UCSD-AML1 (cell line): Measurements from ENCODE around the gene ARF3.

Experiments used
- DNase-seq: peaks from one replicate; lab custom pipeline; 2025; ENCODE audit not compliant: unreplicated experiment; lab: John Stamatoyannopoulos, UW

ARF3 gene

DNA sequence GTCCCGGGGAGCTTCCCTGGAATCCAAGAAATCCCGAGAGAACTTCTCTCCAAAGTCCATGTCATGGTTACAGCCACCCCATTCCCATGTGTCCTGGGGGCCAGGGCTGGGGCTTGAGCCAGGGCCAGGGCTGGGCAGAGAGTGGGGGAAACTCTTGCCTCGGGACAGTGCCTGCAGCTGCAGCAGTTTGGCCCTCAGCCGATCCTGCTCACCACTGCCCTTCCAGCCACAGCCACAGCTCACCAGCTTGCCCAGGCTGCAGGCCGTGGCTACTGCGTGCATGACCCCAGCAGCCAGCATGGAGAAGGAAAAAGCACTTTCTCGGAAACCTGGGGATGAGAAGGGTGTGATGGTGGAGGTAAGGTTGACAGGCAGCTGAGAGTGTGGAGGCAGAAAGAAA lies 10.7 kb upstream of the ARF3 start:
- DNase-seq, result no peak

DNA sequence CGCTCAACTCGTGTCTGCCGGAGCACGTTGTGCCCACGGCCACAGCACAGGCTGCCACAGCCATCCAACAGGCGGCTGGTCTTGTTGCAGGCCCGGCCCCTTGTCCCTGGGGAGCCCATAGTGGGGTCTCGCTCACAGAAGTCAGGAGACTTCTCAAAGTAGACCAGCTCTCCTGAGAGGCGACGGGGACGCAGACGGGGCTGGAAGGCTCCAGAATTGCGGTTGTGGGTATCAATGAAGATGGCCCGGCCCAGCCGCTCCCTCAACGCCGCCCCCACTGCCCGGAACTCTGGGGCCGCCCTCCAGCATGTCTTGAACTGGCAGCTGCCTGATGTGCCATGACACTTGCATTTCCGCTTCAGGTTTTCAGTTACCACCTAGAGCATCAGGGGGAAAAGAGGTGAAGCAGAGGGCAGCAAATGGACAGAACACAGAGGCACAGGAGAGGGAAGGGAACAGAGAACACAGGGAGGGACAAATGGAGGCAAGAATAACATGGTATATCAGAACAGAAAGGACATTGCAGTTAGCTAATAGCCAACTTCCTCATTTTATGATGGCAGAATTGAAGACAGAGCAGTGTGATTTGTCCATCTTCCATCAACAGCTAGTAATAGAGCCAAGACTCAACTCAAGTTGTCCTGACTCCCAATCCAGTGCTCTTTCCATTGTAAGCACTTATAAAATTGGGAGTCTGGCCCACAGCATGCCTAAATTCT lies 9.0 kb upstream of the ARF3 start:
- no peak for DNase-seq

DNA sequence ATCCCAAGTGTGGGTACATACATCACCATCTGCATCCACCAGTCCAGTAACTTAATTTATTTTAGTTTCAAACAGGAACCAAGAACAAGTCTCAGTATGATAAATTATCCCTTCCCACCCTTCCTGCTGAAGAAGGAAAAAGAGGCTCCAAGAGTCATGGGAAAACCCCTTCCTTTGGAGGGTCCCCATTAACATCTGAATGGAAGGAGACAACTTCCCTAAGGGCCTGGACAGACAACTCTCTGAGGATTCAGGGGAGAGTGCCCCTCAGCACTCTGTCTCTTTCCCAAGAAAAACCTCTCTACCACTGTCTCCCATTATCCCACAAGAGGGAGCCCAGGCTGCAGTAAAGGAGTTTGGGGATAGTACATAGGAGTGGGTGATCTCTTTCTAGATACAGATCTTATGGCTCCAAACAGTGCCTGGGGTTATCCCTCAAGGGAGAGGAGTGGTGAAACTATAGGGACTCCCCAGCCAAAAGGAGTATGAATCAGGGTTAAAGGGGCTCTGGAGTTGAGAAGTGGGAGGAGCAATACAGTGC lies 8.1 kb upstream of the ARF3 start:
- DNase-seq, result no peak

DNA sequence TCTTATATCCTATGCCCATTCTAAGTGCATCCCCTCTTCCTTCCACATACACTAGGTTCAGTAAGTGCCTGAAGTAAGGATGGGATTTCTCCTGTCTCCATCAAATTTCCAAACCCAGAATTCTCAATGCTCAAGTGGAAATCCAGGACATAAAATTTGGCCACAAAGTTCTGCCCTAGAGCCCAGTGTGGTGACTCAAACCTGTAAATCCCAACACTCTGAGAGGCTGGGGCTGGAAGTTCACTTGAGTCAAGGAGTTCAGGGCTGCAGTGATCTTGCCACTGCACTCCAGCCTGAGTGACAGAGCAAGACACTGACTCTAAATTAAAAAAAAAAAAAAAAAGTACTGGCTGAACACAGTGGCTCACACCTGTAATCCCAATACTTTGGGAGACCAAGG lies 4.5 kb upstream of the ARF3 start:
- DNase-seq, result no peak

DNA sequence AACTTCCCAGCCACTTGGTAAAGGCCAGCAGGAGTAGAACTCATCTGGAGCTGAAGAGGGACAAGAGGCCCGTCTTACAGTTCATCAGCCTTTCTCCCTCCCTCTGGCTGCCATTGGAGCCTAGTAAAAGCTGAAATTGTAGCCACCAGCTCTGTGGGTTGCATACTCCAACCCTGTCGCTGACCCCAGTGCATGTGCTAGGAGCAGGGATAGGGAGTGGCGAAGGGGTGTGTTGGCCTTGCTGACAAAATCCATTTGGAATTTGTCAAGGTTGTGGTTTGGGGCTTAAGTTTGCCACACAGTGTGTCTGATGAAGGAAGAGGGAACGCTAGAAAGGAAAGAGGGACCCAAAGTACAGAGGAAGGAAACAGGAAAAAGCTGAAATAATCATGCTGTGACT lies 4.0 kb upstream of the ARF3 start:
- DNase-seq, result no peak

DNA sequence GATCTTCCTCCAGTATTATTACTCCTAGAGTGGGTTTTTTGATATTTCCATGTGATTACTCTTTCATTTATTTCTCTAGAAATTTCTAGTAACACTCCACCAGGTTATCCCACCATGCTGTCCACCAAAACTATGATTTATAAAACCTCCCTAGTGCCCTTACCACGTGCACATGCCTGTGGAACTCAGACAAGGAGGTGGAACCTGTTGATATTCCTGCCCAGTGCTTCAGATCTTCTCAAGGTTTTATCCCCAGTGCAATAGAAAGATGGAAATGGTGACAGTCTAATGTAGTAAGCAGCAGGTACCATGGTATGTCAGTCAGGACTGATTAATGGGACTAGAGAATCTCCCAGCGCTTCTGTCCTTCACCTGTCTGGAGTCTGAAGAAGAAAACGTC lies 3.5 kb upstream of the ARF3 start:
- DNase-seq, result no peak

DNA sequence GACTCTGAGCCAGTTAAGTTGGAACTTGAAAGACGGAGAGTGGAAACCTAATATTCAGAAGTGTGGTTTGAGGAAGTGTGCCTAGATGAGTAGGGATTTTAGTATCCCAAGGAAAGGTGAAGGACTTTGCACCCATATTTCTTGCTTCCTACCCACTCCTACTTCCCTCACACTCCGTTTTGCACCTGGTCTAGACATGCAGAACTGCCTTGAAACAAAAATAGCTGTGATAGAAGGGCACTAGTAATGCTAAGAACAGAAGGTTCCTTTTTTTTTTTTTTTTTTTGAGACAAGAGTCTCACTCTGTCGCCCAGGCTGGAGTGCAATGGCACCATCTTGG lies 732 bp upstream of the ARF3 start:
- no peak for DNase-seq

DNA sequence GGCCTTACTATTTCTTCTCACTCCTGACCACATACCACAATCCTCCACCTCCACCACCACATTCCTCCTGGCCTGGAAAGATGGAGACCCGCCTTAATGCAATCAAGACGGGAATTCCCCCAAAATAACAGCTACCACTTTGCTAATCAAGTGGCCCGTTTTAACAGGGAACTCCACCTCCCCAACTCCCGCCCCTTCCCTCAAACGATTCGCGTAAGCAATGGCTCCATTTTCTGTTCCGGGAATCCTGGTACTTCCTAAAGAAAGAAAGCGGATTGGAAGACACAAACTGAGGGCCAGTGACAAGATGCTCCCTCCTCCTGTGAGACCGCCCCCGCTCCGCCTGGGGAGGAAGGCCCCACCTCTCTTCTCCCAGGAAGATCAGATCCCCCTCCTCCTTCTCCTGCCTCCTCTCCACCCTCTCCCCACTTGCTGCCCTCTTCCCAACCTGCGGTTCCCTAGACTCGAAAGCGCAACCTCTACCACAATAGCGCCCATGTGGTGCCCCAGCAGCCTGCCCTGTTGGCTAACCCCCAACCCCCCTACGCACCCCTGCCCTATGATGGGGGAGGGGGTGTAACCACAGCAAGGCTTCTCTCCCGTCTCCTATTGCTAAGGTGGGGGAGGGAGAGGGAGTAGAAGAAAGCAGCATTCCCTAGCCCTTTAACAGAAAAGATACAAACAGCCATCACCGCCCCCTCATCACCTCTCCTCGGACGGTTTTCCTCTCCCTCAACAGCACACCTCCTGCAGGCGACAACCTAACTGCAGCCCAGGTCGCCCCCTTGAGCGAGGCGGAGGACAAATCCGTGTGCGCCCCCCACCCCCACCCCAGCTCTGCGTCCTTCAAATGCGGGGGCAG lies 777 bp downstream of the ARF3 start:
- DNase-seq, result peak; percentile 89

DNA sequence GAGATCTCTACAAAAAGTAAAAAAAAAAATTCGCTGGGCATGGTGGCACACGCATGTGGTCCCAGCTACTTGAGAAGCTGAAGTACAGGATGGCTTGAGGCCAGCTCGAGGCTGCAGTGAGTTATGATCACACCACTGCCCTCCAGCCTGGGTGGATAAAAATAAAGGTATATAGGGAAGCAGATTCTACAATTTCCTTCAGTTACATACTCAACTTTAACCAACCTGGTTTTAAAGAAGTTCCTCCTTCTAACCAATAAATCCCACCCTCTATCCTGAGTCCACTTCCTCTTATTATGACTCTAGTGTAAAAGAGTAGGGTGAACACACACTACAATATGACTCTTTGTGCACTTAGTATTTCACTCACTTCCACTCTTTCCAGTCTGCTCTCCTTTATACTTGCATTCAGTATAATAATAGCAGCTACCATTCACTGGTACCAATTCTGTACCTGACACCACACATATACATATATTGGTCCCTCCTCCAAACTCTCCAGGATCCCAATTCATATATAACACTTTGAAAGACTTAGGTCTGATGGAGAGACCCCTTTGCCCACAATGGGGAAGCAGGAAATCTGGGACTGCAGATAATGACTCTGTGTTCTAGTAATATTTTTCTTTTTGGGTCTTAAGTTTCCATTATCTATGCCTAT lies 2.3 kb downstream of the ARF3 start:
- peak; percentile 22 for DNase-seq

DNA sequence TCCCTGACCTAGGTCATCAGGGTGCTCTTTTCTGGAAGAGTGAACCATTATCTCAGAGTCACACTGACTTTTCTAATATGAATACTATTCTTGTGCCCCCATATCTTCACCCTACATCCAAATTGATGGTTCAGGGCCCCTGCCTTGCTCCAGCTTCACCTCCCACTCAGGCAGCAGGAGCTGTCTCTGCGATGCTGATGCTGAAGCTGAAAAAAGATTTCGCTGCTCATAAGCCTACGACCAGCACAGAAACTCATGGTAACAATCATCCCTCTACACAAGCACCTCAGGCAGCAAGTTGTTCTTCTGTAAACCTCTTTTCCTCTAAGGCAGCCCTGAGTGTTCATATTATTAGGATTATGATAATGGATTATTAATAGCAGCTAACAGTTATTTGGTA lies 3.2 kb downstream of the ARF3 start:
- no peak for DNase-seq

DNA sequence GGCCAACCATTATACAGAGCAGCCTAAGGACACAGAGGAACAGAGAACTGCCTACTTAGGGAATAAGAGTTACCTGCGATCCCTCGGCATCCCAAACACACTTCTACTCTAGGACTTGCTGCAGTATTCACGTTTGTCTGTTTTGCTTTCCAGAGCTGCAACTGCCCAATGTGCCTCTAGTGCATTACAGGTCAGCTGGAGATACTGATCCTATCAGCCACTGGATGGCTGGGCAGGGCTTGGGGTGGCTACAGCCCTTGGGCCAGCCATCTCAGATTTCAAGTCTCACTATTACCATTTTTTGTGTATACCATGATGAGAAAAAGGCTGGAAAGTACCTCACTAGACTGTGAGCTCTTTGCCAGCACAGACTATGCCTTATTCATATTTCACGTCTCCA lies 4.6 kb downstream of the ARF3 start:
- no peak for DNase-seq

DNA sequence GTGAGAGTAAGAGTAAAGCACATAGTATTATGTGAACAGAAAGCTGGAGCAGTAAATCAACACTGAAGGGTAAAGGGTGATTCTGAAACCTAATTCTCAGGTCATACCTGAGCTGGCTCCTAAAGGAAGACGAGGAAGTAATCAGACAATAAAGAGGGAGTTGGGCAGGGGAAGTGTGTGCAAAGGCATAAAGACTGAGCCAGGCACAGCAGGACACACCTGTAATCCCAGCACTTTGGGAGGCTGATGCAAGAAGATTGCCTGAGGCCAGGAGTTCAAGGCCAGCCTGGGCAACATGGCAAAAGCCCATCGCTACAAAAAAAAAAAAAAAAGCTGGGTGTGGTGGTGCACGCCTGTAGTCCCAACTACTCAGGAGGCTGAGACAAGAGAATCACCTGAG lies 9.6 kb downstream of the ARF3 start:
- DNase-seq, result no peak

DNA sequence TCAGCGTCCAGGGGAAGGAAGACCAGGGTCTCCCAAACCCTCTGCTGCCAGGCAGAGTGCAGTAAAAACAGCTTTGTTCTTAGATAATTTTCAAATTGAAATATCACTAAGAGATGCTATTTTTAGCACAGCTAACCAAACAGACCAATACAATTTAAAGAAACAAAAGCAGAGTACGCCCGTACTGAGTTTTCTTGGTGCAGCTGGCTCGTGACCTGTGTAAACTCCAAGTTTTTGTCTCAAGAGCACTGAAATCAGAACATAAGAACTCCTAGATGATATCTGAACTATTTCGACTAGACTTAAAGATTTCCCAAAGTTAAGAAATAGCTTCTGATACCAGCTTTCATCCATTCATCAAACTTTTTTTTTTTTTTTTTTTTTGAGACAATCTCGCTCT lies 10.3 kb downstream of the ARF3 start:
- DNase-seq, result no peak

DNA sequence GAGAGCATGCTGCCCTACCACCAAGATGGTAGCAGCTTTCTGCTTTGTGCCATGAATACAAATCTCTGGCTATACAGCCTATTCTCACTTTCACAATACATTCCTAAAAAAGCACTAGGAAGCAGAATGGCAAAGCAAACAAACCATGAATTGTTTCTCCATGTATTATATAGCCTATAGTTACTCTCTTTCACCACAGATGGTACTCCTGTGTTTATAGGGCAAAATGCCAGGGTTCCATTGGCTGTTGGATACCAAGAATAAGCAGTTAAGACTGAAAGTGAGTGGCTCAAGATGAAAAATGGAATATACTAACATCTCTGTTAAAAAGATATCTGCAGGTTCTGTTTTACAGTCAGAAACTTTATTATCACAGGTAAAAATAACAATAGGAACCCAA lies 11.1 kb downstream of the ARF3 start:
- no peak for DNase-seq

DNA sequence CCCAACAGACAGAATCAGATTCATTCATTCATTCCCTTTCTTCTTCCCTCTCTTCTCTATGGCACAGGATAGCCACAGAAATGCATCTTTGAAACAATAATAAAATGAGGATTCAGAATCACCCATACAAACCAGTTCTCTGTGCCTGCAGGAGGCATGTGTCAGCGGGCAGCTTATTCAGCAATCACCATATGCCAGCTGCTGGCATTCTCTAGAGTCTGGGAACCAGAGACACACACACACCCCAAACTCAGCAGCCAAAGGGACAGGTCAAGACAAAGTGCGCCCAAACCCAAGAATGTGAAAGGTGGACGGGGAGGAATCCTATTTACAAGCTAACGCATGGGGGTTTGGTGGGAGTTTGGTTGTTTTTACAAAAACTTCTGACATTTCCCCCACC lies 14.1 kb downstream of the ARF3 start:
- DNase-seq, result no peak

DNA sequence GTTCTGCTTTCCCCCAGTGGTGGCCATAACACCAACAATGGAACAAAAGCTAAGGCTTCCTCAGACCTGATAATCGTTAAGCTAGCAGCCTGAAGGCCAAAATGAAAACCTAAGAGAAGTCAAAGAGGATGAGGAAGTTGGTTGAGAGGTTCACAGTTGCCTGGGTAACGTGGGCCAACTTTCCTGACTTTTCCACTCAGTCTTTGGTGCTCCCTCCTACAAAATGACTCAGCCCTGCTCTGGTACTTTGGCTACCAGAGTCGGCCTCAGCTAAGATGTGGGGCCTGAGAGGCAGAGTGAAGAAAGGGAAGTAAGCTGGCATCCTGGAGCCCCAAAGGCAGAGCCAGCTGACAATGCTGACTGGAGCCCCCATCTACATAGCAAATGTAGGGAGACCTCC lies 17.1 kb downstream of the ARF3 start:
- peak; percentile 65 for DNase-seq

DNA sequence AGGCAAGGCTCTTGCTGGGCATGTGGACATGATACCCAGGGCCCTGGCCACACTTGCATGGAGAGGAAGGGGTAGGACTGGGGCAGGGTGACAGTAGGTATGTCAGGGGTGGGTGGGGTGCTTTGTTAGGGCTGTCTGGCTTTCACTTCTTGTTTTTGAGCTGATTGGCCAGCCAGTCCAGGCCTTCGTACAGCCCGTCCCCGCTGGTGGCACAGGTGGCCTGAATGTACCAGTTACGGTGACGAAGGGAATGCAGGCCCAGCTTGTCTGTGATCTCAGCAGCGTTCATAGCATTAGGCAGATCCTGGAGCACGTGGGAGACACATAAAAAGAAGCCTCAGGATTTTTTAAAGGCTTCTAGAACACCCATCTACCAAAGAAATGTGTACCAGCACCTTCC lies 18.5 kb downstream of the ARF3 start:
- no peak for DNase-seq

DNA sequence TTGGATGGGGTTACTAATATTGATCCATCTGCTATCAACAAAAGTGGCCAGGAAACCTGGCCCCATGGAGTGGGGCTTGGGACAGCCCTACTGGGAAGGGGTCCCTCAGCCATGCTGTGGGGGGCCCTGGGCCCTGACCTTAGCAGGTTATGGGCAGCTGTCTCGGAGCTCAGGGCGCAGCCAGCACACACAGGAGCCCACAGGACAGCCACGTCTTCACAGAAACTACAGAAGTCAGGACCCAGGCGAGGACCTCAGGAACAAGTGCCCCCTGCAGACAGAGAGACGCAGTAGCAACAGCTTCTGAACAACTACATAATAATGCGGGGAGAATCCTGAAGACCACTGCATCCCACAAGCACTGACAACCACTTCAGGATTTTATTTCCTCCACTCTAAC lies 20.1 kb downstream of the ARF3 start:
- no peak for DNase-seq

DNA sequence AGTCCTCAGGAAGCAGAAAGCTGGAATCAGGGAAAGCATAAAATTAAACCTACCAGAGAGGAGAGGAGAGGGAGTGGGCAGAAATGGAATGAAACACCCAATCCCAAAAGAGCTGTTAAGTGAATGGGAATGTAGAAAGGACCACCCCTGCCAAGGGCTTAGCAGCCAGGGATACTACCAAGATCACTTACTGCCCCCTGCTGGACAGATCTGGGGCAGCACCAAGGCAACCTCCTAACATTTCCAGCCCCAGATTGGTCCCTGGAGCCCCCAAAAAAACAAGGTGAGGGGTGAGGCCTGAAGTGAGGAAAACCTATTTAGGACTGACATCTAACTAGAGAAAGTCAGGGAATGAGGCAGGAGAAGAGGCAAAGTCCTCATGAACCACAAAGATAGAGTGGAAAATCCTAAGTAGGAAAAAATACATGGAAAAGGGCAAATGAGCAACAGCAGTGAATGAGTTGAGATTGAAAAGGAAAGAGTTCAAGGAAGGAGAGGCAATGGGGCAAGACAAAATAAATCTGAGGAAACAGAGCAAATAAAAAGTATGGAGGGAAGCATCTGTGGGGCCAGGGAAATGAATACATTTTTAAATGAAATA lies 20.8 kb downstream of the ARF3 start:
- DNase-seq, result peak; percentile 65

DNA sequence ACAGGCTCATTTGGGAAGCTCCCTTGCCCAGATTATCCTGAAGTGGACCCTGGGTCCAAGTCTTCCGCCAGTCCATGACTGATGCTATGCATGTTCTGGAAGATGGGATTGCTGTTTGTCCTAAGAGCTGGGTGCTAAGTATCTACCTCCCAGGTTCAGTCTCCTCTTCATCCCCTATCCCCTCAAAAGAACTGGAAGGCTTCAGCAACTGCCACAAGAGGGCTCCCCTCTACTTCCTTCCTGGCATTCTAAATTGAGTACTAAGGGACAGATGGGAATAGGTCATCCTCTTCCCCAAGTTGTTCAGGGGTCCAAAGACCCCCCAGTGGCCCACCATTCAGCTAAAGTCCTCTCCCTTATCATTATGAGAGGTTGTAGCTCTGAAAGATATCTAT lies 23.0 kb downstream of the ARF3 start:
- peak; percentile 15 for DNase-seq

DNA sequence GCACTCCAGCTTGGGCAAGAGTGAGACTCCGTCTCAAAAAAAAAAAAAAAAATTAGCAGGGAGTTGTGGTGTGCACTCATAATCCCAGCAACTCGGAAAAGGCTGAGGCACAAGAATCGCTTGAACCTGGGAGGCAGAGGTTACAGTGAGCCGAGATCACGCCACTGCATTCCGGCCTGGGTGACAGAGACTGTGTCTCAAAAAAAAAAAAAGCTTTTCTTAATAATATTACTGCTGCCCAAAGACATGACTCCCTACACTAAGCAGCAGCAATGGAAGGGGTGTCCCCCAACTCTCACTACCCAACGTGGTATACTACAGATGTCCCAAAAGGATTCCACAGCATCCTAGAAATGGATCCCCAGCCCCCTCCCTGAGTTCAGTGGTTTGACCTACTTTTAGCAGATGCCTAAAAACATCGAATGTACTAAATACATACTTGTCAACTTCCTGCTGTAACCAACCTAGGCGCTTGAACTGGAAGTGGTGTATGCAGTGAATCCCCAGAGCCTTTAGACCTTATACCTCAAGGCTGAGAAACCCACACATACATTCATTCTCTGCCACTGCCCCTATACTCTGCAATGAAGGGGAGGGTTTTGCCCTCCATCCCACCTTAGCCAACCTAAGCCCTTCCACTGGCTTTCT lies 23.5 kb downstream of the ARF3 start:
- no peak for DNase-seq
